ENCODE measurements around the gene KIF1A.

- TF ChIP-seq CTCF (IDR thresholded peaks at IDR 0.05) (no peak), POLR2A (IDR thresholded peaks at IDR 0.05) (no peak)
Observed at GRCh38 chr2:240832205-240832727, 12.2 kb upstream of the KIF1A start.
